HepG2 (cell line): ENCODE results near the gene ZNF556. TPM values are rescaled to one million over a fixed set of nuclear protein-coding genes. Genes with fewer than 3 reads are reported as not detected.
A peak's percentile ranks its signal among the peaks of the same experiment; 100 is the strongest.

Source experiments
- BRCA1 ChIP-seq: sonication (generic); formaldehyde crosslinking; IDR thresholded peaks from 2 replicates; pipeline ENCODE4 v1.4.0; 2020; ENCODE audit warnings: missing genetic modification reagents
- CBX5 ChIP-seq: sonication (generic); formaldehyde crosslinking; IDR thresholded peaks from 2 replicates; pipeline ENCODE4 v1.4.0; 2020; ENCODE audit warnings: missing genetic modification reagents, borderline replicate concordance
- DNMT1 ChIP-seq: sonication (generic); formaldehyde crosslinking; IDR thresholded peaks from 2 replicates; pipeline ENCODE4 v1.5.1; 2020; ENCODE audit warnings: mild to moderate bottlenecking, missing genetic modification reagents
- DPF2 ChIP-seq: sonication (generic); formaldehyde crosslinking; IDR thresholded peaks from 2 replicates; pipeline ENCODE4 v1.4.0; 2020; ENCODE audit warnings: mild to moderate bottlenecking, low read depth, missing genetic modification reagents, borderline replicate concordance
- FOXK2 ChIP-seq: fragments of 450-650 bp; IDR thresholded peaks from 2 replicates; pipeline ENCODE4 v1.6.1; 2016
- KLF12 ChIP-seq: sonication (generic); formaldehyde crosslinking; IDR thresholded peaks from 2 replicates; pipeline ENCODE4 v1.4.0; 2020; ENCODE audit warnings: missing genetic modification reagents, borderline replicate concordance
- MED13 ChIP-seq: sonication (generic); formaldehyde crosslinking; IDR thresholded peaks from 2 replicates; pipeline ENCODE4 v1.5.0; 2020; ENCODE audit warnings: missing genetic modification reagents
- MIER3 ChIP-seq: IDR thresholded peaks from 2 replicates; pipeline ENCODE4 v1.6.1; 2016; ENCODE audit warnings: missing compliant biosample characterization, borderline replicate concordance
- RNF2 ChIP-seq: fragments of 450-650 bp; conservative IDR thresholded peaks from 2 replicates; pipeline ENCODE4 v1.6.1; 2016; ENCODE audit warnings: low read depth
- SIN3B ChIP-seq: fragments of 150-350 bp; IDR thresholded peaks from 2 replicates; pipeline ENCODE4 v1.6.1; 2014; ENCODE audit warnings: low read length
- SRSF4 ChIP-seq: fragments of 200-400 bp; formaldehyde crosslinking; IDR thresholded peaks from one replicate; pipeline ENCODE4 v1.6.1; 2018; ENCODE audit warnings: mild to moderate bottlenecking, low read depth, low read length, moderate library complexity; ENCODE audit not compliant: poor library complexity, severe bottlenecking
- TCF7 ChIP-seq: sonication (generic); IDR thresholded peaks from 2 replicates; pipeline ENCODE4 v1.6.1; 2016; ENCODE audit warnings: antibody characterized with exemption, low read depth
- ZFP62 ChIP-seq: sonication (generic); formaldehyde crosslinking; IDR thresholded peaks from 2 replicates; pipeline ENCODE4 v1.4.0; 2020; ENCODE audit warnings: missing genetic modification reagents
- ZNF225 ChIP-seq: sonication (generic); formaldehyde crosslinking; IDR thresholded peaks from 2 replicates; pipeline ENCODE4 v1.4.0; 2020; ENCODE audit warnings: mild to moderate bottlenecking, missing genetic modification reagents
- ZNF274 ChIP-seq: sonication (generic); formaldehyde crosslinking; IDR thresholded peaks from 2 replicates; pipeline ENCODE4 v1.5.1; 2020; ENCODE audit warnings: mild to moderate bottlenecking, missing genetic modification reagents
- ZNF329 ChIP-seq: sonication (generic); formaldehyde crosslinking; IDR thresholded peaks from 2 replicates; pipeline ENCODE4 v1.9.0; 2021; ENCODE audit warnings: low read depth, mild to moderate bottlenecking, missing genetic modification reagents
- ZNF768 ChIP-seq: sonication (generic); formaldehyde crosslinking; IDR thresholded peaks from 2 replicates; pipeline ENCODE4 v1.4.0; 2020; ENCODE audit warnings: missing genetic modification reagents
- polyA plus RNA-seq, 8 experiments: library from polyadenylated mRNA; depleted of rRNA in 3 of 8; stranded (reverse) in 7 of 8; unstranded in 1 of 8; fragments of >200 nt; fragmentation: Illumina TruSeq in 4 of 8; extraction: Trizol in 4 of 8; gene quantifications; 2 replicates each; pipeline versions ENCODE4 v1.2.1 to v1.2.3, GENCODE V29; 2011 to 2016; ENCODE audit warnings: low read depth in 4 of 8, missing spikeins in 1 of 8, mixed read lengths in 1 of 8; ENCODE audit not compliant: insufficient read depth in 1 of 8
- total RNA-seq, 5 experiments: library from RNA; depleted of rRNA; stranded (reverse); fragments of >200 nt; fragmentation: Illumina TruSeq; extraction: Trizol; gene quantifications; 2 replicates each; pipeline ENCODE4 v1.2.3, GENCODE V29; 2016; ENCODE audit warnings: low read depth in 1 of 5
- TF ChIP-seq, protein P1 (sequence below): sonication (generic); formaldehyde crosslinking; IDR thresholded peaks from 2 replicates; pipeline ENCODE4 v1.4.0; 2020; ENCODE audit warnings: missing genetic modification reagents
- TF ChIP-seq, protein P2 (sequence below): sonication (generic); formaldehyde crosslinking; IDR thresholded peaks from 2 replicates; pipeline ENCODE4 v1.8.1; 2023; ENCODE audit warnings: mild to moderate bottlenecking, missing genetic modification reagents
- TF ChIP-seq, protein P3 (sequence below): sonication (generic); formaldehyde crosslinking; IDR thresholded peaks from 2 replicates; pipeline ENCODE4 v1.5.1; 2020; ENCODE audit warnings: mild to moderate bottlenecking, missing genetic modification reagents

Gene ZNF556
- total and polyA plus RNA-seq, 2 of the 13 experiments (the other 11 are each of a cell fraction or from before 2014, with no cell fraction given): 4.2 to 28.6 TPM

DNA sequence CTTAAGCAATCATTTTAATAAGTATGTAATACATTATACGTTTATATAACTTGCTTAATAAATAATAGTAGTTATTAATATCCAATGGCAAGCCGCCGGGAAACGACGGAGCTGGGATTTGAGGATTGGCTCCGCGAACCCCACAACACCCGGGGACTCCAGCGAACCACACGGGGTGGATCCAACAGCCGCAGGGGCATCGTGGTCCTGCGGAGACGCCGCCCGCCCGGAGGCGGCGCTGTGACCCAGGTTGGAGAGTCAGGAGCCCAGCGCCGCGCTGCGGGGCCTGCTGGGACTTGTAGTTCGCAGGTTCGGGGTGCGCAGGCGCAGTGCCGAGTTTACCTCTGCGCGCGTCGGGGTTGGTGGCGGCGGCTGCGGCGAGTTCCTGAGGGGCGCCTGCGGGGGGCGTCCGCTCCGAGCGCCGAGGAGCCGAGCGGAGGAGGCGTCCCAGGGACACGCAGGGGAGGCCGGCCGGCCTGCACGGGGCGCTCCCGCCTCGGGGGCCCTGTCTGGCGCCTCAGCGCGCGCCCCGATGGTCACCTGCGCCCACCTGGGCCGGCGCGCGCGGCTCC is 47.5 kb upstream of the ZNF556 start, which contains the start of gene ZNF554 (continued):
- TF ChIP-seq RNF2: 0 out of 2 replicates have a peak, but pooled peaks have one; percentile 44
- TF ChIP-seq, protein P1, sequence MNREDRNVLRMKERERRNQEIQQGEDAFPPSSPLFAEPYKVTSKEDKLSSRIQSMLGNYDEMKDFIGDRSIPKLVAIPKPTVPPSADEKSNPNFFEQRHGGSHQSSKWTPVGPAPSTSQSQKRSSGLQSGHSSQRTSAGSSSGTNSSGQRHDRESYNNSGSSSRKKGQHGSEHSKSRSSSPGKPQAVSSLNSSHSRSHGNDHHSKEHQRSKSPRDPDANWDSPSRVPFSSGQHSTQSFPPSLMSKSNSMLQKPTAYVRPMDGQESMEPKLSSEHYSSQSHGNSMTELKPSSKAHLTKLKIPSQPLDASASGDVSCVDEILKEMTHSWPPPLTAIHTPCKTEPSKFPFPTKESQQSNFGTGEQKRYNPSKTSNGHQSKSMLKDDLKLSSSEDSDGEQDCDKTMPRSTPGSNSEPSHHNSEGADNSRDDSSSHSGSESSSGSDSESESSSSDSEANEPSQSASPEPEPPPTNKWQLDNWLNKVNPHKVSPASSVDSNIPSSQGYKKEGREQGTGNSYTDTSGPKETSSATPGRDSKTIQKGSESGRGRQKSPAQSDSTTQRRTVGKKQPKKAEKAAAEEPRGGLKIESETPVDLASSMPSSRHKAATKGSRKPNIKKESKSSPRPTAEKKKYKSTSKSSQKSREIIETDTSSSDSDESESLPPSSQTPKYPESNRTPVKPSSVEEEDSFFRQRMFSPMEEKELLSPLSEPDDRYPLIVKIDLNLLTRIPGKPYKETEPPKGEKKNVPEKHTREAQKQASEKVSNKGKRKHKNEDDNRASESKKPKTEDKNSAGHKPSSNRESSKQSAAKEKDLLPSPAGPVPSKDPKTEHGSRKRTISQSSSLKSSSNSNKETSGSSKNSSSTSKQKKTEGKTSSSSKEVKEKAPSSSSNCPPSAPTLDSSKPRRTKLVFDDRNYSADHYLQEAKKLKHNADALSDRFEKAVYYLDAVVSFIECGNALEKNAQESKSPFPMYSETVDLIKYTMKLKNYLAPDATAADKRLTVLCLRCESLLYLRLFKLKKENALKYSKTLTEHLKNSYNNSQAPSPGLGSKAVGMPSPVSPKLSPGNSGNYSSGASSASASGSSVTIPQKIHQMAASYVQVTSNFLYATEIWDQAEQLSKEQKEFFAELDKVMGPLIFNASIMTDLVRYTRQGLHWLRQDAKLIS: no peak
- TF ChIP-seq ZFP62 (CRISPR knock-in tag): no peak
- no peak for TF ChIP-seq BRCA1
- TF ChIP-seq SIN3B: no peak
- TF ChIP-seq KLF12 (CRISPR knock-in tag): peak; percentile 30; the same call in 1 of the 2 replicates
- peak; percentile 64 for TF ChIP-seq SRSF4
- TF ChIP-seq, protein P2, sequence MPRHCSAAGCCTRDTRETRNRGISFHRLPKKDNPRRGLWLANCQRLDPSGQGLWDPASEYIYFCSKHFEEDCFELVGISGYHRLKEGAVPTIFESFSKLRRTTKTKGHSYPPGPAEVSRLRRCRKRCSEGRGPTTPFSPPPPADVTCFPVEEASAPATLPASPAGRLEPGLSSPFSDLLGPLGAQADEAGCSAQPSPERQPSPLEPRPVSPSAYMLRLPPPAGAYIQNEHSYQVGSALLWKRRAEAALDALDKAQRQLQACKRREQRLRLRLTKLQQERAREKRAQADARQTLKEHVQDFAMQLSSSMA (CRISPR knock-in tag): no peak
- peak; percentile 91; the same call in 1 of the 2 replicates for TF ChIP-seq CBX5 (CRISPR knock-in tag)
- TF ChIP-seq DNMT1: no peak
- TF ChIP-seq, protein P3, sequence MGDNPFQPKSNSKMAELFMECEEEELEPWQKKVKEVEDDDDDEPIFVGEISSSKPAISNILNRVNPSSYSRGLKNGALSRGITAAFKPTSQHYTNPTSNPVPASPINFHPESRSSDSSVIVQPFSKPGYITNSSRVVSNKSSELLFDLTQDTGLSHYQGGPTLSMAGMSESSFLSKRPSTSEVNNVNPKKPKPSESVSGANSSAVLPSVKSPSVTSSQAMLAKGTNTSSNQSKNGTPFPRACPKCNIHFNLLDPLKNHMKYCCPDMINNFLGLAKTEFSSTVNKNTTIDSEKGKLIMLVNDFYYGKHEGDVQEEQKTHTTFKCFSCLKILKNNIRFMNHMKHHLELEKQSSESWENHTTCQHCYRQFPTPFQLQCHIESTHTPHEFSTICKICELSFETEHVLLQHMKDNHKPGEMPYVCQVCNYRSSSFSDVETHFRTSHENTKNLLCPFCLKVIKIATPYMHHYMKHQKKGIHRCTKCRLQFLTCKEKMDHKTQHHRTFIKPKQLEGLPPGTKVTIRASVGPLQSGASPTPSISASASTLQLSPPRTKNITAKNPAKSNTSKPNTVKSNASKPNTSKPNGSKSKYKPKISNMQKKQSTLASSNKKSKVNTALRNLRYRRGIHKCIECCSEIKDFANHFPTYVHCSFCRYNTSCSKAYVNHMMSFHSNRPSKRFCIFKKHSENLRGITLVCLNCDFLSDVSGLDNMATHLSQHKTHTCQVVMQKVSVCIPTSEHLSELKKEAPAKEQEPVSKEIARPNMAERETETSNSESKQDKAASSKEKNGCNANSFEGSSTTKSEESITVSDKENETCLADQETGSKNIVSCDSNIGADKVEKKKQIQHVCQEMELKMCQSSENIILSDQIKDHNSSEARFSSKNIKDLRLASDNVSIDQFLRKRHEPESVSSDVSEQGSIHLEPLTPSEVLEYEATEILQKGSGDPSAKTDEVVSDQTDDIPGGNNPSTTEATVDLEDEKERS (CRISPR knock-in tag): no peak
- peak; percentile 44; the same call in 1 of the 2 replicates for TF ChIP-seq ZNF768 (CRISPR knock-in tag)
- TF ChIP-seq ZNF274 (CRISPR knock-in tag): no peak; the same call in 1 of the 2 replicates
- TF ChIP-seq MED13 (CRISPR knock-in tag): no peak
- TF ChIP-seq ZNF225 (CRISPR knock-in tag): no peak
- no peak for TF ChIP-seq TCF7
- no peak for TF ChIP-seq DPF2 (CRISPR knock-in tag)
- peak; percentile 81; the same call in 1 of the 2 replicates for TF ChIP-seq MIER3 (CRISPR knock-in tag)
- peak; percentile 47 for TF ChIP-seq ZNF329 (CRISPR knock-in tag)
- TF ChIP-seq FOXK2: no peak
